VCaP (cell line): ENCODE results near the gene RERE.

ENCODE experiments used
- H3K27ac ChIP-seq: fragments of 450-650 bp; 2 replicates; pipeline ENCODE4 v1.5.1; 2017
- CTCF ChIP-seq: fragments of 450-650 bp; conservative IDR thresholded peaks from 2 replicates; pipeline ENCODE4 v1.5.1; 2017; ENCODE audit warnings: mild to moderate bottlenecking, moderate library complexity

The RERE gene

GRCh38 chr1:8640950-8641349 lies 176.5 kb downstream of the RERE start:
- H3K27ac ChIP-seq: no peak overlapping the region
- TF ChIP-seq CTCF: no peak

- no peak overlapping the region for H3K27ac ChIP-seq
- no peak for TF ChIP-seq CTCF
Observed at GRCh38 chr1:8639148-8639547, 178.3 kb downstream of the RERE start.

GRCh38 chr1:8633741-8634501 lies 183.5 kb downstream of the RERE start:
- peak overlapping the region; percentile 75 for H3K27ac ChIP-seq
- no peak for TF ChIP-seq CTCF

- TF ChIP-seq CTCF: no peak
- peak overlapping the region; percentile 75 for H3K27ac ChIP-seq
Observed at GRCh38 chr1:8632102-8632501, 185.3 kb downstream of the RERE start.

- no peak for TF ChIP-seq CTCF
- H3K27ac ChIP-seq: peak overlapping the region; percentile 75
Observed at GRCh38 chr1:8631163-8631562, 186.3 kb downstream of the RERE start.

GRCh38 chr1:8629241-8630091 lies 188.0 kb downstream of the RERE start:
- H3K27ac ChIP-seq: peak overlapping the region; percentile 75
- TF ChIP-seq CTCF: no peak

GRCh38 chr1:8628606-8629005 lies 188.8 kb downstream of the RERE start:
- TF ChIP-seq CTCF: no peak
- H3K27ac ChIP-seq: peak overlapping the region; percentile 75
